HEK293 (cell line): Measurements from ENCODE around the gene ABCG1.

Experiments used
- CTCF ChIA-PET: fragments of 350-600 bp; formaldehyde crosslinking; extraction: SDS; loops from one replicate; lab custom pipeline; 2021; ENCODE audit warnings: antibody characterized with exemption; lab: Yijun Ruan, JAX
- POLR2A ChIA-PET: fragments of 300-600 bp; formaldehyde crosslinking; extraction: SDS; loops from one replicate; lab custom pipeline; 2020; ENCODE audit warnings: antibody characterized with exemption, inconsistent platforms; lab: Yijun Ruan, JAX
- H3K27ac ChIP-seq: fragments of 200-500 bp; sonication (Bioruptor generic); 2 replicates; pipeline ENCODE4 v1.5.1; 2014; ENCODE audit warnings: low read depth, low read length, control low read depth, inconsistent platforms; ENCODE audit errors: extremely low read depth
- H3K36me3 ChIP-seq, 2 experiments: fragments of 200-500 bp in 1 of 2; sonication (Bioruptor generic) in 1 of 2; 1 replicate in 1 of 2; 2 replicates in 1 of 2; pipeline ENCODE4 v1.5.1; 2014 to 2017; ENCODE audit warnings: inconsistent platforms in 2 of 2, low read length in 2 of 2; ENCODE audit not compliant: control insufficient read depth in 2 of 2, insufficient read depth in 1 of 2
- H3K4me1 ChIP-seq: fragments of 200-500 bp; sonication (Bioruptor generic); 2 replicates; pipeline ENCODE4 v1.5.1; 2014; ENCODE audit warnings: mild to moderate bottlenecking, low read length, inconsistent platforms; ENCODE audit not compliant: control insufficient read depth, insufficient read depth
- H3K4me3 ChIP-seq: 2 replicates; pipeline ENCODE4 v1.5.1; 2011; ENCODE audit warnings: low read depth, mild to moderate bottlenecking, control low read depth, low read length, moderate library complexity
- H3K9me3 ChIP-seq: fragments of 200-500 bp; sonication (Bioruptor generic); 2 replicates; pipeline ENCODE4 v1.5.1; 2014; ENCODE audit warnings: low read depth, low read length, inconsistent platforms; ENCODE audit not compliant: control insufficient read depth, insufficient read depth
- EGR2 ChIP-seq: fragments of 450-650 bp; formaldehyde crosslinking; IDR thresholded peaks from 2 replicates; pipeline ENCODE4 v1.5.1; 2016; ENCODE audit warnings: low read depth, missing biosample characterization, missing genetic modification characterization
- KLF10 ChIP-seq: fragments of 450-650 bp; IDR thresholded peaks from 2 replicates; pipeline ENCODE4 v1.5.1; 2018; ENCODE audit warnings: missing biosample characterization, mild to moderate bottlenecking, missing genetic modification characterization
- MYNN ChIP-seq: fragments of 450-650 bp; formaldehyde crosslinking; IDR thresholded peaks from 2 replicates; pipeline ENCODE4 v1.5.1; 2016; ENCODE audit warnings: missing biosample characterization, missing genetic modification characterization, borderline replicate concordance
- RBAK ChIP-seq: fragments of 450-650 bp; formaldehyde crosslinking; IDR thresholded peaks from 2 replicates; pipeline ENCODE4 v1.5.1; 2016; ENCODE audit warnings: missing biosample characterization, missing genetic modification characterization
- ZBTB48 ChIP-seq: fragments of 450-650 bp; formaldehyde crosslinking; IDR thresholded peaks from 2 replicates; pipeline ENCODE4 v1.5.1; 2016; ENCODE audit warnings: missing biosample characterization, missing genetic modification characterization
- ZEB2 ChIP-seq: fragments of 450-650 bp; formaldehyde crosslinking; IDR thresholded peaks from 2 replicates; pipeline ENCODE4 v1.5.1; 2016; ENCODE audit warnings: missing biosample characterization, missing genetic modification characterization
- ZFHX2 ChIP-seq: fragments of 450-650 bp; formaldehyde crosslinking; conservative IDR thresholded peaks from 2 replicates; pipeline ENCODE4 v1.5.1; 2016; ENCODE audit warnings: missing biosample characterization, missing genetic modification characterization
- ZNF157 ChIP-seq: fragments of 450-650 bp; formaldehyde crosslinking; IDR thresholded peaks from 2 replicates; pipeline ENCODE4 v1.5.1; 2016; ENCODE audit warnings: missing biosample characterization, missing genetic modification characterization
- ZNF19 ChIP-seq: fragments of 450-650 bp; formaldehyde crosslinking; IDR thresholded peaks from 2 replicates; pipeline ENCODE4; 2016; ENCODE audit warnings: missing biosample characterization, missing genetic modification characterization, low read depth
- ZNF529 ChIP-seq: fragments of 450-650 bp; formaldehyde crosslinking; IDR thresholded peaks from 2 replicates; pipeline ENCODE4 v1.5.1; 2017; ENCODE audit warnings: missing genetic modification characterization, missing biosample characterization; ENCODE audit not compliant: insufficient replicate concordance
- ZNF560 ChIP-seq: fragments of 450-650 bp; formaldehyde crosslinking; IDR thresholded peaks from 2 replicates; pipeline ENCODE4 v1.5.1; 2017; ENCODE audit warnings: missing biosample characterization, missing genetic modification characterization, borderline replicate concordance
- ZNF561 ChIP-seq: fragments of 450-650 bp; IDR thresholded peaks from 2 replicates; pipeline ENCODE4 v1.5.1; 2018; ENCODE audit warnings: missing biosample characterization, missing genetic modification characterization, borderline replicate concordance
- ZNF623 ChIP-seq: fragments of 450-650 bp; formaldehyde crosslinking; IDR thresholded peaks from 2 replicates; pipeline ENCODE4 v1.5.1; 2016; ENCODE audit warnings: missing biosample characterization, missing genetic modification characterization
- ZNF660 ChIP-seq: fragments of 450-650 bp; IDR thresholded peaks from 2 replicates; pipeline ENCODE4 v1.5.1; 2018; ENCODE audit warnings: missing biosample characterization, mild to moderate bottlenecking, missing genetic modification characterization
- ZXDB ChIP-seq: fragments of 450-650 bp; formaldehyde crosslinking; IDR thresholded peaks from 2 replicates; pipeline ENCODE4 v1.5.1; 2016; ENCODE audit warnings: missing biosample characterization, missing genetic modification characterization
- TF ChIP-seq, protein P1 (sequence below): fragments of 450-650 bp; formaldehyde crosslinking; IDR thresholded peaks from 2 replicates; pipeline ENCODE4 v1.5.1; 2016; ENCODE audit warnings: missing biosample characterization, missing genetic modification characterization
- TF ChIP-seq, protein P2 (sequence below): fragments of 450-650 bp; formaldehyde crosslinking; IDR thresholded peaks from 2 replicates; pipeline ENCODE4 v1.5.1; 2017; ENCODE audit warnings: missing biosample characterization, missing genetic modification characterization
- TF ChIP-seq, protein P3 (sequence below): sonication (generic); formaldehyde crosslinking; IDR thresholded peaks from 2 replicates; pipeline ENCODE4 v1.8.1; 2022; ENCODE audit warnings: mild to moderate bottlenecking, moderate library complexity, missing genetic modification reagents
- TF ChIP-seq, protein P4 (sequence below): fragments of 450-650 bp; formaldehyde crosslinking; IDR thresholded peaks from 2 replicates; pipeline ENCODE4 v1.5.0; 2017; ENCODE audit warnings: missing biosample characterization, missing genetic modification characterization, borderline replicate concordance
- TF ChIP-seq, protein P5 (sequence below): fragments of 450-650 bp; formaldehyde crosslinking; IDR thresholded peaks from 2 replicates; pipeline ENCODE4 v1.5.1; 2016; ENCODE audit warnings: missing biosample characterization, missing genetic modification characterization
- TF ChIP-seq, protein P6 (sequence below): fragments of 450-650 bp; formaldehyde crosslinking; IDR thresholded peaks from 2 replicates; pipeline ENCODE4 v1.5.1; 2016; ENCODE audit warnings: missing biosample characterization, missing genetic modification characterization

The ABCG1 gene

DNA sequence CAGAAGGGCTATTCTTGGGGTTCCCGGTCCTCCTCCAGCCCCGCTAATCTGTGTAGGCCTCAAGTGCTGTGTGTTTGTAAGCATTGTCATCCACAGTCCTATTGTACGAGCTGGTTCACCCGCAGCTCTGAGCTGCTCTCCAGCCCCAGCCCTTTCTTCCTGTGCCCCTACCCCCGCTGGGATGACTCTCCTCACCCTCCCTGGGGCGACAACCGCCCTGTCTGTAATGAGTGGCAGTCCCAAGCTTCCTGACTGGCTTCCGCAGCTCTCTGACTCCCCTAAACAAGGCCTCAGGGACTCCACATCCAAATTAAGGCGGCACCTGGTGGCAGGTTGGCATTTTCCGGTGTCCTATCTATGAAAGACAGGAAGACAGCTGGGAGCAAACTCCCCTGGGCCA, 50.4 kb downstream of the ABCG1 start:
- Histone ChIP-seq H3K27ac (no peak overlapping the region), H3K4me3 (no peak overlapping the region), H3K36me3 (no peaks in the 10 kb centered on the region), H3K4me1 (no peaks in the 10 kb centered on the region), H3K9me3 (no peaks in the 10 kb centered on the region)
- POLR2A ChIA-PET: no interaction called here
- CTCF ChIA-PET: interaction anchor here (1.1 to 5.2 kb wide), 2 partner anchors 10 kb away, joined by 6 to 23 read pairs; no protein-coding TSS in a partner anchor
- TF ChIP-seq KLF10: no peak
- no peak for TF ChIP-seq RBAK
- no peak for TF ChIP-seq ZNF19 (tag by site-specific recombination)
- no peak for TF ChIP-seq ZNF157 (tag by site-specific recombination)
- TF ChIP-seq, protein P1, sequence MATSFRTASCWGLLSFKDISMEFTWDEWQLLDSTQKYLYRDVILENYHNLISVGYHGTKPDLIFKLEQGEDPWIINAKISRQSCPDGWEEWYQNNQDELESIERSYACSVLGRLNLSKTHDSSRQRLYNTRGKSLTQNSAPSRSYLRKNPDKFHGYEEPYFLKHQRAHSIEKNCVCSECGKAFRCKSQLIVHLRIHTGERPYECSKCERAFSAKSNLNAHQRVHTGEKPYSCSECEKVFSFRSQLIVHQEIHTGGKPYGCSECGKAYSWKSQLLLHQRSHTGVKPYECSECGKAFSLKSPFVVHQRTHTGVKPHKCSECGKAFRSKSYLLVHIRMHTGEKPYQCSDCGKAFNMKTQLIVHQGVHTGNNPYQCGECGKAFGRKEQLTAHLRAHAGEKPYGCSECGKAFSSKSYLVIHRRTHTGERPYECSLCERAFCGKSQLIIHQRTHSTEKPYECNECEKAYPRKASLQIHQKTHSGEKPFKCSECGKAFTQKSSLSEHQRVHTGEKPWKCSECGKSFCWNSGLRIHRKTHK (tag by site-specific recombination): no peak
- TF ChIP-seq, protein P2, sequence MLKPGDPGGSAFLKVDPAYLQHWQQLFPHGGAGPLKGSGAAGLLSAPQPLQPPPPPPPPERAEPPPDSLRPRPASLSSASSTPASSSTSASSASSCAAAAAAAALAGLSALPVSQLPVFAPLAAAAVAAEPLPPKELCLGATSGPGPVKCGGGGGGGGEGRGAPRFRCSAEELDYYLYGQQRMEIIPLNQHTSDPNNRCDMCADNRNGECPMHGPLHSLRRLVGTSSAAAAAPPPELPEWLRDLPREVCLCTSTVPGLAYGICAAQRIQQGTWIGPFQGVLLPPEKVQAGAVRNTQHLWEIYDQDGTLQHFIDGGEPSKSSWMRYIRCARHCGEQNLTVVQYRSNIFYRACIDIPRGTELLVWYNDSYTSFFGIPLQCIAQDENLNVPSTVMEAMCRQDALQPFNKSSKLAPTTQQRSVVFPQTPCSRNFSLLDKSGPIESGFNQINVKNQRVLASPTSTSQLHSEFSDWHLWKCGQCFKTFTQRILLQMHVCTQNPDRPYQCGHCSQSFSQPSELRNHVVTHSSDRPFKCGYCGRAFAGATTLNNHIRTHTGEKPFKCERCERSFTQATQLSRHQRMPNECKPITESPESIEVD: no peak
- TF ChIP-seq EGR2 (tag by site-specific recombination): no peak
- TF ChIP-seq ZFHX2 (tag by site-specific recombination): no peak
- TF ChIP-seq, protein P3, sequence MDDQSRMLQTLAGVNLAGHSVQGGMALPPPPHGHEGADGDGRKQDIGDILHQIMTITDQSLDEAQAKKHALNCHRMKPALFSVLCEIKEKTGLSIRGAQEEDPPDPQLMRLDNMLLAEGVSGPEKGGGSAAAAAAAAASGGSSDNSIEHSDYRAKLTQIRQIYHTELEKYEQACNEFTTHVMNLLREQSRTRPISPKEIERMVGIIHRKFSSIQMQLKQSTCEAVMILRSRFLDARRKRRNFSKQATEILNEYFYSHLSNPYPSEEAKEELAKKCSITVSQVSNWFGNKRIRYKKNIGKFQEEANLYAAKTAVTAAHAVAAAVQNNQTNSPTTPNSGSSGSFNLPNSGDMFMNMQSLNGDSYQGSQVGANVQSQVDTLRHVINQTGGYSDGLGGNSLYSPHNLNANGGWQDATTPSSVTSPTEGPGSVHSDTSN (CRISPR knock-in tag): no peak
- no peak for TF ChIP-seq MYNN (tag by site-specific recombination)
- TF ChIP-seq, protein P4, sequence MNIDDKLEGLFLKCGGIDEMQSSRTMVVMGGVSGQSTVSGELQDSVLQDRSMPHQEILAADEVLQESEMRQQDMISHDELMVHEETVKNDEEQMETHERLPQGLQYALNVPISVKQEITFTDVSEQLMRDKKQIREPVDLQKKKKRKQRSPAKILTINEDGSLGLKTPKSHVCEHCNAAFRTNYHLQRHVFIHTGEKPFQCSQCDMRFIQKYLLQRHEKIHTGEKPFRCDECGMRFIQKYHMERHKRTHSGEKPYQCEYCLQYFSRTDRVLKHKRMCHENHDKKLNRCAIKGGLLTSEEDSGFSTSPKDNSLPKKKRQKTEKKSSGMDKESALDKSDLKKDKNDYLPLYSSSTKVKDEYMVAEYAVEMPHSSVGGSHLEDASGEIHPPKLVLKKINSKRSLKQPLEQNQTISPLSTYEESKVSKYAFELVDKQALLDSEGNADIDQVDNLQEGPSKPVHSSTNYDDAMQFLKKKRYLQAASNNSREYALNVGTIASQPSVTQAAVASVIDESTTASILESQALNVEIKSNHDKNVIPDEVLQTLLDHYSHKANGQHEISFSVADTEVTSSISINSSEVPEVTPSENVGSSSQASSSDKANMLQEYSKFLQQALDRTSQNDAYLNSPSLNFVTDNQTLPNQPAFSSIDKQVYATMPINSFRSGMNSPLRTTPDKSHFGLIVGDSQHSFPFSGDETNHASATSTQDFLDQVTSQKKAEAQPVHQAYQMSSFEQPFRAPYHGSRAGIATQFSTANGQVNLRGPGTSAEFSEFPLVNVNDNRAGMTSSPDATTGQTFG (tag by site-specific recombination): no peak
- no peak for TF ChIP-seq ZNF561

DNA sequence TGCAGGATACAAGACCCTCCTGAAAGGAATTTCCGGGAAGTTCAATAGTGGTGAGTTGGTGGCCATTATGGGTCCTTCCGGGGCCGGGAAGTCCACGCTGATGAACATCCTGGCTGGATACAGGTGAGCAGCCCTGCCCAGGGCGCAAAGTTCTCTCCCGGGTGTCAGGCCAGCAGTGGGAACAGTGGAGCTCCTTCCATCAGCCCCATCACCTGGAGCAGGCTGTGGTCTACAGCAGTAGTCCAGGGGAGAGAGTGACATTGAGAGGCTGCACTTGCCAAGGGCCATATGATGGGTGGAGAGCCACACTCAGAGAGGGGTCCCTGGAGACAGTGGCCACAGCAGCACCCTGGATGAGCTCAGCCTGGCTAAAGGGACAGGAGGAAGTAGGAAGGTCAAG, 52.1 kb downstream of the ABCG1 start:
- Histone ChIP-seq H3K4me3 (no peak overlapping the region), H3K4me1 (no peaks in the 10 kb centered on the region), H3K27ac (no peak overlapping the region), H3K36me3 (no peaks in the 10 kb centered on the region), H3K9me3 (no peaks in the 10 kb centered on the region)
- CTCF ChIA-PET: interaction anchor here (5.2 kb wide), 1 partner anchor 12 kb away, joined by 23 read pairs; no protein-coding TSS in a partner anchor
- POLR2A ChIA-PET: no interaction called here
- TF ChIP-seq ZNF529 (no peak), ZNF623 (no peak), ZNF660 (no peak), ZEB2 (no peak), ZXDB (tag by site-specific recombination) (no peak), ZBTB48 (tag by site-specific recombination) (no peak), ZNF560 (tag by site-specific recombination) (no peak)
- TF ChIP-seq, protein P2: no peak
- TF ChIP-seq, protein P5, sequence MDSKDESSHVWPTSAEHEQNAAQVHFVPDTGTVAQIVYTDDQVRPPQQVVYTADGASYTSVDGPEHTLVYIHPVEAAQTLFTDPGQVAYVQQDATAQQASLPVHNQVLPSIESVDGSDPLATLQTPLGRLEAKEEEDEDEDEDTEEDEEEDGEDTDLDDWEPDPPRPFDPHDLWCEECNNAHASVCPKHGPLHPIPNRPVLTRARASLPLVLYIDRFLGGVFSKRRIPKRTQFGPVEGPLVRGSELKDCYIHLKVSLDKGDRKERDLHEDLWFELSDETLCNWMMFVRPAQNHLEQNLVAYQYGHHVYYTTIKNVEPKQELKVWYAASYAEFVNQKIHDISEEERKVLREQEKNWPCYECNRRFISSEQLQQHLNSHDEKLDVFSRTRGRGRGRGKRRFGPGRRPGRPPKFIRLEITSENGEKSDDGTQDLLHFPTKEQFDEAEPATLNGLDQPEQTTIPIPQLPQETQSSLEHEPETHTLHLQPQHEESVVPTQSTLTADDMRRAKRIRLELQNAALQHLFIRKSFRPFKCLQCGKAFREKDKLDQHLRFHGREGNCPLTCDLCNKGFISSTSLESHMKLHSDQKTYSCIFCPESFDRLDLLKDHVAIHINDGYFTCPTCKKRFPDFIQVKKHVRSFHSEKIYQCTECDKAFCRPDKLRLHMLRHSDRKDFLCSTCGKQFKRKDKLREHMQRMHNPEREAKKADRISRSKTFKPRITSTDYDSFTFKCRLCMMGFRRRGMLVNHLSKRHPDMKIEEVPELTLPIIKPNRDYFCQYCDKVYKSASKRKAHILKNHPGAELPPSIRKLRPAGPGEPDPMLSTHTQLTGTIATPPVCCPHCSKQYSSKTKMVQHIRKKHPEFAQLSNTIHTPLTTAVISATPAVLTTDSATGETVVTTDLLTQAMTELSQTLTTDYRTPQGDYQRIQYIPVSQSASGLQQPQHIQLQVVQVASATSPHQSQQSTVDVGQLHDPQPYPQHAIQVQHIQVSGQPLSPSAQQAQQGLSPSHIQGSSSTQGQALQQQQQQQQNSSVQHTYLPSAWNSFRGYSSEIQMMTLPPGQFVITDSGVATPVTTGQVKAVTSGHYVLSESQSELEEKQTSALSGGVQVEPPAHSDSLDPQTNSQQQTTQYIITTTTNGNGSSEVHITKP (tag by site-specific recombination): no peak
- TF ChIP-seq, protein P6, sequence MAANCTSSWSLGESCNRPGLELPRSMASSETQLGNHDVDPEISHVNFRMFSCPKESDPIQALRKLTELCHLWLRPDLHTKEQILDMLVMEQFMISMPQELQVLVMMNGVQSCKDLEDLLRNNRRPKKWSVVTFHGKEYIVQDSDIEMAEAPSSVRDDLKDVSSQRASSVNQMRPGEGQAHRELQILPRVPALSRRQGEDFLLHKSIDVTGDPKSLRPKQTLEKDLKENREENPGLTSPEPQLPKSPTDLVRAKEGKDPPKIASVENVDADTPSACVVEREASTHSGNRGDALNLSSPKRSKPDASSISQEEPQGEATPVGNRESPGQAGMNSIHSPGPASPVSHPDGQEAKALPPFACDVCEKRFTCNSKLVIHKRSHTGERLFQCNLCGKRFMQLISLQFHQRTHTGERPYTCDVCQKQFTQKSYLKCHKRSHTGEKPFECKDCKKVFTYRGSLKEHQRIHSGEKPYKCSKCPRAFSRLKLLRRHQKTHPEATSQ (tag by site-specific recombination): no peak
